ENCODE results near the gene NUP188. TPM values are rescaled to one million over a fixed set of nuclear protein-coding genes. Genes with fewer than 3 reads are reported as not detected.

NUP188 gene
- total and polyA plus RNA-seq, 2 experiments from 2014 or later, result 25.5 to 117 TPM

- TF ChIP-seq EZH2 (IDR thresholded peaks at IDR 0.05; ENCODE audit: low read depth, unreplicated experiment) (no peak), CREB1 (CRISPR knock-in tag; IDR thresholded peaks at IDR 0.05; ENCODE audit: low read depth) (no peak), NANOG (IDR thresholded peaks at IDR 0.05; ENCODE audit: borderline replicate concordance) (no peak), EZH2phosphoT487 (IDR thresholded peaks at IDR 0.05; ENCODE audit: unreplicated experiment) (no peak), POLR2AphosphoS5 (IDR thresholded peaks at IDR 0.05; ENCODE audit: low read depth) (no peak)
These were observed 40.3 kb downstream of the NUP188 start (continued) for GRCh38 chr9:128987805-128988204.

- Histone ChIP-seq H3K79me2 (replicated peaks; ENCODE audit: insufficient read depth) (no peaks in the 10 kb centered on the region), H3K36me3 (ENCODE audit: insufficient read depth) (peaks cover 63% of the 10 kb centered on the region), H3K27ac (ENCODE audit: low read depth) (no peak overlapping the region; the same call in 1 of the 2 replicates), H3K9me2 (ENCODE audit: insufficient read depth) (no peaks in the 10 kb centered on the region), H4K20me1 (replicated peaks; ENCODE audit: insufficient read depth) (peaks cover 17% of the 10 kb centered on the region), H3K27me3 (ENCODE audit: insufficient read depth) (no peaks in the 10 kb centered on the region), H3K4me2 (no peak overlapping the region), H3F3A (replicated peaks; ENCODE audit: low read depth) (peaks cover 17% of the 10 kb centered on the region), H3K4me1 (ENCODE audit: insufficient read depth) (no peaks in the 10 kb centered on the region), H2AFZ (no peak overlapping the region), H3K4me3 (no peak overlapping the region)
- ATAC-seq (peak; percentile 89), DNase-seq (ENCODE audit: low spot score) (peak; percentile 65)
- no peaks in the 10 kb centered on the region for H3K4me1 Mint-ChIP-seq
- peak; percentile 47 to 55 for TF ChIP-seq CTCF (conservative IDR thresholded peaks at IDR 0.05; ENCODE audit: low read depth in 2 of 2)
- TF ChIP-seq ZNF114 (CRISPR knock-in tag; IDR thresholded peaks at IDR 0.05), result no peak
- H3K36me3 Mint-ChIP-seq (ENCODE audit: low read depth), result peaks cover 72% of the 10 kb centered on the region
- H3K9me3 Mint-ChIP-seq, result no peaks in the 10 kb centered on the region
- no peak overlapping the region for H3K27ac Mint-ChIP-seq
- H3K4me3 Mint-ChIP-seq, result no peak overlapping the region
- peaks cover 4% of the 10 kb centered on the region for H3K27me3 Mint-ChIP-seq (ENCODE audit: insufficient read depth, low read depth, poor library complexity)
These were observed 45.5 kb downstream of the NUP188 start for GRCh38 chr9:128992995-128993394.

- peaks cover 17% of the 10 kb centered on the region for H4K20me1 ChIP-seq (replicated peaks; ENCODE audit: insufficient read depth)
- no peaks in the 10 kb centered on the region for H3K4me1 ChIP-seq (ENCODE audit: insufficient read depth)
- Mint-ChIP-seq H3K27me3 (ENCODE audit: insufficient read depth, low read depth, poor library complexity) (peaks cover 4% of the 10 kb centered on the region), H3K9me3 (no peaks in the 10 kb centered on the region), H3K36me3 (ENCODE audit: low read depth) (peaks cover 88% of the 10 kb centered on the region), H3K27ac (no peak overlapping the region), H3K4me1 (no peaks in the 10 kb centered on the region), H3K4me3 (no peak overlapping the region)
- TF ChIP-seq POLR2AphosphoS5 (IDR thresholded peaks at IDR 0.05; ENCODE audit: low read depth) (no peak), CREB1 (CRISPR knock-in tag; IDR thresholded peaks at IDR 0.05; ENCODE audit: low read depth) (no peak), ETS1 (IDR thresholded peaks at IDR 0.05) (no peak), NANOG (IDR thresholded peaks at IDR 0.05; ENCODE audit: borderline replicate concordance) (no peak), EZH2 (IDR thresholded peaks at IDR 0.05; ENCODE audit: low read depth, unreplicated experiment) (no peak)
- no peaks in the 10 kb centered on the region for H3K9me2 ChIP-seq (ENCODE audit: insufficient read depth)
- no peak overlapping the region for H2AFZ ChIP-seq
- H3K27ac ChIP-seq (ENCODE audit: low read depth), result no peak overlapping the region
- H3K27me3 ChIP-seq (ENCODE audit: insufficient read depth), result no peaks in the 10 kb centered on the region
- peaks cover 66% of the 10 kb centered on the region for H3K36me3 ChIP-seq (ENCODE audit: insufficient read depth)
- no peak for DNase-seq (ENCODE audit: low spot score)
- H3K4me3 ChIP-seq, result no peak overlapping the region
- no peak for ATAC-seq
- no peak overlapping the region for H3K4me2 ChIP-seq
- peaks cover 11% of the 10 kb centered on the region for H3F3A ChIP-seq (replicated peaks; ENCODE audit: low read depth)
- no peaks in the 10 kb centered on the region for H3K79me2 ChIP-seq (replicated peaks; ENCODE audit: insufficient read depth)
These were observed 48.3 kb downstream of the NUP188 start for GRCh38 chr9:128995791-128996190.

Measured in GM23338 (cell line).